Esophagus squamous epithelium (tissue), 4 donors: Measurements from ENCODE around the gene FAM186B.

Source experiments
- CTCF ChIP-seq, 6 experiments: fragments of 450-650 bp in 4 of 6; fragments of 200-600 bp in 2 of 6; sonication (generic) in 2 of 6; IDR thresholded peaks; one replicate each; pipeline ENCODE4 v1.5.1; 2016 to 2019; ENCODE audit warnings: antibody characterized with exemption in 6 of 6, mild to moderate bottlenecking in 4 of 6, moderate library complexity in 4 of 6
- POLR2A ChIP-seq, 4 donors: fragments of 450-650 bp; IDR thresholded peaks; one replicate each; pipeline ENCODE4 v1.6.1; 2017; ENCODE audit warnings: antibody characterized with exemption in 4 of 4, mild to moderate bottlenecking in 4 of 4, moderate library complexity in 3 of 4

DNA sequence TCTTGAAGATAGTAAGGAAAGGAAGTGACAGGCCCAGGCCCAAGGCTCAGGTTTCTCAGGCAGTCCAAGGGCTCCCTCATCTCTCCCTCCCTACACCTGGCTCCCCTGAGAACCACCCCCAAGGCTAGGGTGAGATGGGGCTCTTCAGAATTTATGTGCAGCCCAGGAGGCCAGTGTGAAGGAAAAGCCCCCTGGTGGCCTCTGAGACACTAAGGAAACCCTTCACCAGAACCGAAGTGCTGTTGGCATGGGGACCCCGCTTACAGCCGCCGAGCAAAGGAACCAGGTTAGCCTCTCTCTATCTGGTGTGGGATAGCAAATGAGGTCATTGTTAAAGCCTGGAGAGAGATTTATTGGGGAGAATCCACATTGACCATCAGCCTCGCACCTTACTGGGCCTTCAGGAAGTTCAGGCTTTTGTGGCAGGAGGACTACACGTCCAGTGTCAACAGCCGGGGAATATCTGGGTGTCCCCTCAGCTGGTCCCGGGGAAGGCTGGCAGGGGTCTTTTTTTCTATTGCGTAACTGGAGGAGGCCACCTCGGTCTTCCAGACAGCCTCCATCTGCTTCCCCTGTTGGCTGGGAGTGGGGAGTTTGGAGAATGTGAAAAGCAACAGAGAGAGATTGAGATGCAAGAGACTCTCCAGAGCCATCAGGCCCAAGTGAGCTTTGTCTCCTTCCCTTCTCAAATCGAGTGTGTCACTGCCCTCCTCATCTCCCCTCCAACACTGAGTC lies 18.1 kb downstream of the FAM186B start:
- TF ChIP-seq CTCF (IDR thresholded peaks at IDR 0.05) (no peak), POLR2A (IDR thresholded peaks at IDR 0.05) (no peak)
